K562 (cell line): ENCODE results near the gene RAPGEFL1. TPM values are rescaled to one million over a fixed set of nuclear protein-coding genes. Genes with fewer than 3 reads are reported as not detected.
A peak's percentile ranks its signal among the peaks of the same experiment; 100 is the strongest.

ENCODE experiments used
- ATAC-seq: fragments of 200-7000 bp; cut with Tn5 transposase; 3 replicates; pipeline ENCODE4 v1.9.1; 2020; ENCODE audit warnings: moderate library complexity
- BruUV-seq: library from RNA; stranded (reverse); fragments of 400-500 nt; replicated peaks from 2 replicates; lab custom pipeline; 2021; lab: Mats Ljungman, UMichigan
- CTCF ChIA-PET: fragments of 300-600 bp; formaldehyde crosslinking; extraction: SDS; loops from one replicate; lab custom pipeline; 2021; ENCODE audit warnings: low intra/inter-chr PET ratio; lab: Yijun Ruan, JAX
- POLR2A ChIA-PET: fragments of 300-600, 350-650 bp; sonication (Branson Sonifier 250); formaldehyde crosslinking; extraction: SDS; loops from one replicate; lab custom pipeline; 2021; ENCODE audit warnings: antibody characterized with exemption, inconsistent platforms; lab: Yijun Ruan, JAX
- DNase-seq, 4 experiments: peaks; one replicate each; pipeline versions ENCODE4 v3.0.0 to v3.0.0-alpha.2; 2011 to 2018; ENCODE audit warnings: low spot score in 3 of 4, mixed read lengths in 3 of 4; ENCODE audit errors: extremely low read depth in 1 of 4
- FAIRE-seq: peaks from 2 replicates; lab custom pipeline; 2011; peaks lifted over from hg19 to GRCh38; lab: Jason Lieb, UNC
- H2AFZ ChIP-seq: 2 replicates; pipeline ENCODE4 v1.6.0; 2011; ENCODE audit warnings: low read depth, low read length, control low read depth, inconsistent platforms
- H3K27ac ChIP-seq: fragments of 200-600 bp; 3 replicates; pipeline ENCODE4 v1.8.0; 2011; ENCODE audit warnings: low read depth, mild to moderate bottlenecking, control low read depth, inconsistent platforms, low read length, moderate library complexity, mixed read lengths; ENCODE audit errors: extremely low read depth
- H3K27me3 ChIP-seq, 2 experiments: fragments of 300-600 bp in 1 of 2; 2 replicates in 1 of 2; 3 replicates in 1 of 2; pipeline versions ENCODE4 v1.6.0 to v1.8.0; 2011; ENCODE audit warnings: inconsistent platforms in 2 of 2, low read length in 2 of 2, mild to moderate bottlenecking in 1 of 2, mixed read lengths in 1 of 2, moderate library complexity in 1 of 2; ENCODE audit not compliant: control insufficient read depth in 2 of 2, insufficient read depth in 2 of 2
- H3K36me3 ChIP-seq: fragments of 300-600 bp; 3 replicates; pipeline ENCODE4 v1.8.0; 2011; ENCODE audit warnings: mild to moderate bottlenecking, low read length, inconsistent platforms; ENCODE audit not compliant: control insufficient read depth, insufficient read depth
- H3K4me1 ChIP-seq, 2 experiments: fragments of 200-600 bp in 1 of 2; replicated peaks in 1 of 2; 2 replicates in 1 of 2; 3 replicates in 1 of 2; pipeline versions ENCODE4 v1.5.1 to v1.8.0; 2011; ENCODE audit warnings: inconsistent platforms in 2 of 2, low read length in 2 of 2, mild to moderate bottlenecking in 1 of 2, mixed read lengths in 1 of 2, moderate library complexity in 1 of 2; ENCODE audit not compliant: control insufficient read depth in 2 of 2, insufficient read depth in 2 of 2
- H3K4me2 ChIP-seq: 2 replicates; pipeline ENCODE4 v1.6.1; 2011; ENCODE audit warnings: low read length, control low read depth, inconsistent platforms, mixed read lengths; ENCODE audit not compliant: insufficient read depth
- H3K4me3 ChIP-seq: fragments of 200-600 bp; sonication (generic), shearing (Covaris generic); 2 replicates; pipeline ENCODE4 v1.5.1; 2016; ENCODE audit warnings: control low read depth, inconsistent platforms
- H3K79me2 ChIP-seq: fragments of 200-600 bp; 3 replicates; pipeline ENCODE4 v1.8.0; 2011; ENCODE audit warnings: low read length, inconsistent platforms; ENCODE audit not compliant: control insufficient read depth, insufficient read depth
- H3K9ac ChIP-seq, 2 experiments: 2 replicates each; pipeline versions ENCODE4 v1.6.0 to v1.6.1; 2011; ENCODE audit warnings: low read depth in 2 of 2, low read length in 2 of 2, control low read depth in 1 of 2, inconsistent platforms in 1 of 2, mild to moderate bottlenecking in 1 of 2, mixed read lengths in 1 of 2; ENCODE audit not compliant: insufficient read depth in 1 of 2
- H3K9me1 ChIP-seq: one replicate; pipeline ENCODE4 v1.6.0; 2011; ENCODE audit warnings: inconsistent platforms, mild to moderate bottlenecking, low read length, moderate library complexity; ENCODE audit not compliant: control insufficient read depth, insufficient read depth
- H3K9me3 ChIP-seq: replicated peaks from 2 replicates; pipeline ENCODE4 v1.5.1; 2011; ENCODE audit warnings: low read depth, low read length, inconsistent platforms; ENCODE audit not compliant: control insufficient read depth, insufficient read depth
- H4K20me1 ChIP-seq: replicated peaks from 2 replicates; pipeline ENCODE4 v1.6.1; 2011; ENCODE audit warnings: low read length, inconsistent platforms, mixed read lengths; ENCODE audit not compliant: control insufficient read depth, insufficient read depth
- GTF2B ChIP-seq: IDR thresholded peaks from 2 replicates; pipeline ENCODE4 v1.6.1; 2011; ENCODE audit not compliant: insufficient read length; ENCODE audit errors: extremely low read depth
- HEY1 ChIP-seq: fragments of 250-450 bp; sonication (Bioruptor Pico); IDR thresholded peaks from 2 replicates; pipeline ENCODE4 v1.5.0; 2020; ENCODE audit warnings: mild to moderate bottlenecking, moderate library complexity, borderline replicate concordance
- LARP7 ChIP-seq: fragments of 450-650 bp; IDR thresholded peaks from 2 replicates; pipeline ENCODE4 v1.6.1; 2016
- NFYB ChIP-seq: IDR thresholded peaks from 2 replicates; pipeline ENCODE4 v1.6.1; 2011; ENCODE audit warnings: mild to moderate bottlenecking, moderate library complexity; ENCODE audit not compliant: insufficient read length; ENCODE audit errors: extremely low read depth
- POLR2A ChIP-seq: fragments of 450-650 bp; conservative IDR thresholded peaks from 2 replicates; pipeline ENCODE4 v1.6.1; 2016
- SRSF1 ChIP-seq: fragments of 200-400 bp; formaldehyde crosslinking; IDR thresholded peaks from 2 replicates; pipeline ENCODE4 v1.6.1; 2017; ENCODE audit warnings: mild to moderate bottlenecking, low read depth, low read length, moderate library complexity
- TARDBP ChIP-seq: fragments of 450-650 bp; IDR thresholded peaks from 2 replicates; pipeline ENCODE4 v1.6.1; 2016
- WGBS: fragments of 100-300 bp; shearing (Covaris generic); methylation state at CpG from one replicate; pipeline ENCODE4 v1.1.6; 2016; ENCODE audit warnings: low coverage, mixed read lengths; ENCODE audit not compliant: insufficient coverage; ENCODE audit errors: missing lambda C conversion rate; 5-methylcytosine and 5-hydroxymethylcytosine counted together
- in situ Hi-C: fragments of 300-500 bp; cut with MboI; formaldehyde crosslinking; loops from 4 replicates; pipeline ENCODE4 v1.15.0; 2018; ENCODE audit warnings: inconsistent platforms, mixed read lengths
- intact Hi-C: fragments of 100-400 bp; cut with micrococcal nuclease; formaldehyde crosslinking; loops from 2 replicates; pipeline ENCODE4 v1.14.2; 2022
- polyA plus RNA-seq, 8 experiments: library from polyadenylated mRNA; depleted of rRNA in 4 of 8; stranded (reverse) in 5 of 8; unstranded in 3 of 8; fragments of >200 nt; fragmentation: Nextera tagmentation in 2 of 8; fragmentation: Illumina TruSeq in 1 of 8; extraction: Ambion mirVana in 2 of 8; extraction: Trizol in 1 of 8; gene quantifications; 2 replicates each; pipeline versions ENCODE4 v1.2.1 to v1.2.3, GENCODE V29; 2011 to 2014; ENCODE audit warnings: inconsistent platforms in 1 of 8, missing spikeins in 1 of 8
- total RNA-seq, 7 experiments: library from RNA; depleted of rRNA in 6 of 7; stranded (reverse); fragments of >200 nt in 6 of 7; fragmentation: Illumina TruSeq in 2 of 7; extraction: Trizol in 2 of 7; gene quantifications; 2 replicates each; pipeline versions ENCODE4 v1.2.1 to v1.2.3, GENCODE V29; 2011 to 2021; ENCODE audit warnings: low replicate concordance in 1 of 7

RAPGEFL1 gene
- total and polyA plus RNA-seq, 9 of the 15 experiments (the other 6 are each of a cell fraction or from before 2014, with no cell fraction given) = 0.18 to 4.1 (median 2.1) TPM

- DNase-seq (no peak), FAIRE-seq (no peak), ATAC-seq (no peak)
- CTCF ChIA-PET = no interaction called here
- Histone ChIP-seq H3K9me3 (no peaks in the 10 kb centered on the region), H3K27me3 (no peaks in the 10 kb centered on the region), H3K4me1 (peaks cover 6 to 11% of the 10 kb centered on the region in 2 experiments; a peak in 4 of 5 replicates), H3K4me3 (no peak overlapping the region), H3K27ac (no peak overlapping the region), H2AFZ (no peak overlapping the region), H3K4me2 (no peak overlapping the region), H3K9me1 (no peaks in the 10 kb centered on the region), H4K20me1 (no peaks in the 10 kb centered on the region), H3K79me2 (peaks cover 27% of the 10 kb centered on the region), H3K36me3 (peaks cover 68% of the 10 kb centered on the region), H3K9ac (no peak overlapping the region)
- in situ Hi-C loops = no loop called here
- no peak for TF ChIP-seq TARDBP
- 0 out of 2 replicates have a peak, but pooled peaks have one; percentile 2 for TF ChIP-seq POLR2A
- TF ChIP-seq GTF2B = no peak
- no peak for TF ChIP-seq LARP7
- no peak for TF ChIP-seq HEY1 (CRISPR knock-in tag)
- TF ChIP-seq NFYB = no peak
- no peak for TF ChIP-seq SRSF1
- intact Hi-C loops = no loop called here
- WGBS = 93% methylated on average over 3 of the region's 3 CpGs
- POLR2A ChIA-PET = interaction anchor here (4.0 kb wide), 1 partner anchor 12 kb away, joined by 23 read pairs; no protein-coding TSS in a partner anchor
- BruUV-seq = no TSS peak
Observed at GRCh38 chr17:40135817-40136216, 41.5 kb upstream of the RAPGEFL1 start.
